ENCODE measurements around the gene TMEM174. TPM values are rescaled to one million over a fixed set of nuclear protein-coding genes. Genes with fewer than 3 reads are reported as not detected.

The TMEM174 gene
- total RNA-seq, 1 donor from 2014 or later: not detected

GRCh38 chr5:73213566-73213998 lies 40.6 kb downstream of the TMEM174 start:
- Mint-ChIP-seq H3K9me3 (ENCODE audit: low read depth) (peaks cover 23% of the 10 kb centered on the region), H3K36me3 (ENCODE audit: insufficient read depth) (peaks cover 3% of the 10 kb centered on the region), H3K4me1 (ENCODE audit: low read depth) (peaks cover 6% of the 10 kb centered on the region), H3K4me3 (ENCODE audit: low read depth) (no peak overlapping the region), H3K27ac (no peak overlapping the region), H3K27me3 (peaks cover 77% of the 10 kb centered on the region)
- no peak for DNase-seq (ENCODE audit: low spot score, unreplicated experiment)
- no peak for TF ChIP-seq CTCF (IDR thresholded peaks at IDR 0.05; ENCODE audit: unreplicated experiment)

GRCh38 chr5:73214306-73214705 lies 41.3 kb downstream of the TMEM174 start:
- Mint-ChIP-seq H3K9me3 (ENCODE audit: low read depth) (peaks cover 18% of the 10 kb centered on the region), H3K27me3 (peaks cover 83% of the 10 kb centered on the region), H3K27ac (no peak overlapping the region), H3K36me3 (ENCODE audit: insufficient read depth) (peaks cover 3% of the 10 kb centered on the region), H3K4me3 (ENCODE audit: low read depth) (no peak overlapping the region), H3K4me1 (ENCODE audit: low read depth) (peaks cover 6% of the 10 kb centered on the region)
- DNase-seq (ENCODE audit: low spot score, unreplicated experiment): no peak
- no peak for TF ChIP-seq CTCF (IDR thresholded peaks at IDR 0.05; ENCODE audit: unreplicated experiment)

GRCh38 chr5:73214996-73215395 lies 42.0 kb downstream of the TMEM174 start:
- H3K4me1 Mint-ChIP-seq (ENCODE audit: low read depth): peaks cover 6% of the 10 kb centered on the region
- no peak for TF ChIP-seq CTCF (IDR thresholded peaks at IDR 0.05; ENCODE audit: unreplicated experiment)
- H3K27me3 Mint-ChIP-seq: peaks cover 85% of the 10 kb centered on the region
- H3K27ac Mint-ChIP-seq: peak overlapping the region; percentile 13
- H3K9me3 Mint-ChIP-seq (ENCODE audit: low read depth): peaks cover 12% of the 10 kb centered on the region
- DNase-seq (ENCODE audit: low spot score, unreplicated experiment): no peak
- peak overlapping the region; percentile 40 for H3K4me3 Mint-ChIP-seq (ENCODE audit: low read depth)
- H3K36me3 Mint-ChIP-seq (ENCODE audit: insufficient read depth): no peaks in the 10 kb centered on the region

GRCh38 chr5:73215531-73215890 lies 42.5 kb downstream of the TMEM174 start:
- peaks cover 6% of the 10 kb centered on the region for H3K4me1 Mint-ChIP-seq (ENCODE audit: low read depth)
- no peak overlapping the region for H3K27ac Mint-ChIP-seq
- peaks cover 90% of the 10 kb centered on the region for H3K27me3 Mint-ChIP-seq
- TF ChIP-seq CTCF (IDR thresholded peaks at IDR 0.05; ENCODE audit: unreplicated experiment): no peak
- H3K4me3 Mint-ChIP-seq (ENCODE audit: low read depth): peak overlapping the region; percentile 63
- no peaks in the 10 kb centered on the region for H3K36me3 Mint-ChIP-seq (ENCODE audit: insufficient read depth)
- peaks cover 9% of the 10 kb centered on the region for H3K9me3 Mint-ChIP-seq (ENCODE audit: low read depth)
- no peak for DNase-seq (ENCODE audit: low spot score, unreplicated experiment)

GRCh38 chr5:73215891-73216610 lies 43.1 kb downstream of the TMEM174 start:
- H3K27ac Mint-ChIP-seq: no peak overlapping the region
- H3K36me3 Mint-ChIP-seq (ENCODE audit: insufficient read depth): no peaks in the 10 kb centered on the region
- DNase-seq (ENCODE audit: low spot score, unreplicated experiment): peak; percentile 76
- peak overlapping the region; percentile 63 for H3K4me3 Mint-ChIP-seq (ENCODE audit: low read depth)
- peaks cover 5% of the 10 kb centered on the region for H3K9me3 Mint-ChIP-seq (ENCODE audit: low read depth)
- TF ChIP-seq CTCF (IDR thresholded peaks at IDR 0.05; ENCODE audit: unreplicated experiment): peak; percentile 93
- peaks cover 6% of the 10 kb centered on the region for H3K4me1 Mint-ChIP-seq (ENCODE audit: low read depth)
- peaks cover 90% of the 10 kb centered on the region for H3K27me3 Mint-ChIP-seq

All from progenitor cell of endocrine pancreas (in vitro differentiated cells).